Endothelial cell of umbilical vein (primary cell): ENCODE measurements around the gene SCAI. TPM values are rescaled to one million over a fixed set of nuclear protein-coding genes. Genes with fewer than 3 reads are reported as not detected.

ENCODE experiments used
- BruUV-seq: library from RNA; stranded (reverse); fragments of 400-500 nt; replicated peaks from 2 replicates; lab custom pipeline; 2021; lab: Mats Ljungman, UMichigan
- CTCF ChIA-PET: fragments of 300-600, 350-600 bp; sonication (Branson Sonifier 250); formaldehyde crosslinking; loops from one replicate; lab custom pipeline; 2021; ENCODE audit warnings: antibody characterized with exemption, inconsistent platforms; lab: Charles Lee
- POLR2A ChIA-PET: fragments of 300-600, 350-600 bp; sonication (Branson Sonifier 250); formaldehyde crosslinking; loops from one replicate; lab custom pipeline; 2021; ENCODE audit warnings: antibody characterized with exemption, inconsistent platforms; lab: Charles Lee
- DNase-seq: peaks from one replicate; pipeline ENCODE4 v3.0.0-alpha.2; 2011; ENCODE audit warnings: low read depth, low spot score
- FAIRE-seq: peaks from 2 replicates; lab custom pipeline; 2011; peaks lifted over from hg19 to GRCh38; lab: Jason Lieb, UNC
- H2AFZ ChIP-seq: 2 replicates; pipeline ENCODE4 v1.6.0; 2012; ENCODE audit warnings: low read depth, low read length, control low read depth, inconsistent platforms
- H3K27ac ChIP-seq: 2 replicates; pipeline ENCODE4 v1.5.1; 2011; ENCODE audit warnings: low read depth, mild to moderate bottlenecking, control low read depth, low read length, moderate library complexity; ENCODE audit not compliant: insufficient read depth
- H3K27me3 ChIP-seq, 2 experiments: 2 replicates each; pipeline versions ENCODE4 v1.6.0 to v1.6.1; 2011; ENCODE audit warnings: low read length in 2 of 2, mixed read lengths in 1 of 2; ENCODE audit not compliant: control insufficient read depth in 2 of 2, insufficient read depth in 2 of 2
- H3K36me3 ChIP-seq, 2 experiments: 2 replicates in 1 of 2; 3 replicates in 1 of 2; pipeline ENCODE4 v1.5.1; 2011; ENCODE audit warnings: low read length in 2 of 2, mild to moderate bottlenecking in 1 of 2, moderate library complexity in 1 of 2; ENCODE audit not compliant: control insufficient read depth in 2 of 2, insufficient read depth in 2 of 2; ENCODE audit errors: extremely low read depth in 1 of 2
- H3K4me1 ChIP-seq: 3 replicates; pipeline ENCODE4 v1.5.1; 2011; ENCODE audit warnings: mild to moderate bottlenecking, low read length; ENCODE audit not compliant: control insufficient read depth, insufficient read depth; ENCODE audit errors: extremely low read depth
- H3K4me2 ChIP-seq: 2 replicates; pipeline ENCODE4 v1.6.1; 2011; ENCODE audit warnings: low read length, control low read depth, mixed read lengths; ENCODE audit not compliant: insufficient read depth
- H3K4me3 ChIP-seq, 3 experiments: fragments of 200-600 bp in 1 of 3; sonication (generic), shearing (Covaris generic) in 1 of 3; replicated peaks in 1 of 3; 2 replicates each; pipeline ENCODE4 v1.5.1; 2011 to 2016; ENCODE audit warnings: control low read depth in 3 of 3, low read length in 3 of 3, mild to moderate bottlenecking in 2 of 3, inconsistent platforms in 1 of 3, low read depth in 1 of 3, moderate library complexity in 1 of 3; ENCODE audit not compliant: insufficient read depth in 1 of 3
- H3K79me2 ChIP-seq: 2 replicates; pipeline ENCODE4 v1.6.0; 2012; ENCODE audit warnings: low read length, inconsistent platforms; ENCODE audit not compliant: control insufficient read depth, insufficient read depth
- H3K9ac ChIP-seq: replicated peaks from 2 replicates; pipeline ENCODE3; 2011; ENCODE audit warnings: low read length, control low read depth; ENCODE audit not compliant: insufficient read depth; ENCODE audit errors: extremely low read depth
- H3K9me1 ChIP-seq: replicated peaks from 3 replicates; pipeline ENCODE4 v1.6.0; 2011; ENCODE audit warnings: mild to moderate bottlenecking, low read length; ENCODE audit not compliant: control insufficient read depth, insufficient read depth; ENCODE audit errors: extremely low read depth
- H3K9me3 ChIP-seq: replicated peaks from 2 replicates; pipeline ENCODE4 v1.5.1; 2012; ENCODE audit warnings: low read length, inconsistent platforms; ENCODE audit not compliant: control insufficient read depth, insufficient read depth
- H4K20me1 ChIP-seq: replicated peaks from 2 replicates; pipeline ENCODE3; 2011; ENCODE audit warnings: mild to moderate bottlenecking, low read length; ENCODE audit not compliant: control insufficient read depth, insufficient read depth; ENCODE audit errors: extremely low read depth
- CTCF ChIP-seq, 2 donors: IDR thresholded peaks; 1 replicate in 1 of 2; 2 replicates in 1 of 2; pipeline ENCODE4 v1.5.1; 2011; ENCODE audit warnings: low read length in 2 of 2, mild to moderate bottlenecking in 2 of 2, moderate library complexity in 2 of 2, control low read depth in 1 of 2, inconsistent platforms in 1 of 2, low read depth in 1 of 2; ENCODE audit not compliant: insufficient read depth in 1 of 2; ENCODE audit errors: extremely low read depth in 1 of 2
- EZH2 ChIP-seq: IDR thresholded peaks from 2 replicates; pipeline ENCODE4 v1.6.1; 2012; ENCODE audit warnings: borderline replicate concordance, low read depth, mild to moderate bottlenecking, moderate library complexity, low read length, inconsistent platforms; ENCODE audit not compliant: severe bottlenecking
- POLR2AphosphoS5 ChIP-seq: IDR thresholded peaks from 2 replicates; pipeline ENCODE4 v1.6.1; 2012; ENCODE audit warnings: low read depth, mild to moderate bottlenecking, control low read depth, low read length, moderate library complexity; ENCODE audit not compliant: insufficient read depth
- dilution Hi-C: fragments of 300-500 bp; cut with MboI; formaldehyde crosslinking; loops from one replicate; pipeline ENCODE4 v1.15.0; 2019; ENCODE audit warnings: low sequenced_read_pairs; ENCODE audit not compliant: extremely low pct_ligation_motif_present
- intact Hi-C: fragments of 100-400 bp; cut with micrococcal nuclease; formaldehyde crosslinking; loops from one replicate; pipeline ENCODE4 v1.10.0; 2022
- polyA plus RNA-seq, 4 experiments: library from polyadenylated mRNA; depleted of rRNA in 3 of 4; stranded (reverse) in 3 of 4; unstranded in 1 of 4; fragments of >200 nt; gene quantifications; 2 replicates each; pipeline versions ENCODE4 v1.2.1 to v1.2.3, GENCODE V29; 2011 to 2012; ENCODE audit warnings: missing spikeins in 1 of 4
- total RNA-seq: library from RNA; stranded (reverse); gene quantifications from 2 replicates; pipeline ENCODE4 v1.2.3, GENCODE V29; 2021

Gene SCAI
- total and polyA plus RNA-seq, 2 donors (not counting 3 experiments of a cell fraction or from before 2014, with no cell fraction given): 2.0 to 9.3 TPM

- Histone ChIP-seq H4K20me1 (no peaks in the 10 kb centered on the region), H3K27ac (no peak overlapping the region), H3K4me3 (no peak overlapping the region), H3K4me2 (no peak overlapping the region), H3K27me3 (no peaks in the 10 kb centered on the region), H3K9ac (no peak overlapping the region), H3K4me1 (no peaks in the 10 kb centered on the region), H3K79me2 (no peaks in the 10 kb centered on the region), H3K9me1 (no peaks in the 10 kb centered on the region), H2AFZ (no peak overlapping the region), H3K36me3 (peaks cover 0 to 20% of the 10 kb centered on the region in 2 experiments), H3K9me3 (no peaks in the 10 kb centered on the region)
- FAIRE-seq (peak; percentile 62), DNase-seq (peak; percentile 57)
- TF ChIP-seq POLR2AphosphoS5 (no peak), CTCF (IDR thresholded peaks at IDR 0.05; ENCODE audit: extremely low read depth in 1 of 2, insufficient read depth in 1 of 2, low read depth in 1 of 2, low read length in 2 of 2) (peak; percentile 43 to 58)
- ChIA-PET CTCF (interaction anchor here (1.8 kb wide), 1 partner anchor 42 kb away, joined by 10 read pairs; the partner anchor contains the start of gene WDR38), POLR2A (interaction anchor here (0.5 kb wide), 1 partner anchor 482 kb away, joined by 3 read pairs; no protein-coding TSS in a partner anchor)
- intact Hi-C loops: loop anchor here (1.0 kb wide), 3 partner anchors 32 to 120 kb away; partner anchors contain the start of genes ARPC5L and WDR38
- BruUV-seq: no TSS peak
- dilution Hi-C loops: no loop called here
Measured at GRCh38 chr9:124894741-124895170, 248.6 kb downstream of the SCAI start.

- Histone ChIP-seq H3K27me3 (no peaks in the 10 kb centered on the region), H3K4me3 (no peak overlapping the region), H2AFZ (no peak overlapping the region), H3K9me3 (no peaks in the 10 kb centered on the region), H3K27ac (no peak overlapping the region), H4K20me1 (no peaks in the 10 kb centered on the region), H3K4me1 (no peaks in the 10 kb centered on the region), H3K79me2 (no peaks in the 10 kb centered on the region), H3K9me1 (no peaks in the 10 kb centered on the region), H3K4me2 (no peak overlapping the region), H3K9ac (no peak overlapping the region), H3K36me3 (peaks cover 0 to 20% of the 10 kb centered on the region in 2 experiments)
- no peak for FAIRE-seq
- no peak for DNase-seq
- no TSS peak for BruUV-seq
- POLR2A ChIA-PET: interaction anchor here (0.5 kb wide), 1 partner anchor 481 kb away, joined by 3 read pairs; no protein-coding TSS in a partner anchor
- intact Hi-C loops (loop anchor here (1.0 kb wide), 3 partner anchors 32 to 120 kb away; partner anchors contain the start of genes ARPC5L and WDR38), dilution Hi-C loops (no loop called here)
- TF ChIP-seq CTCF (IDR thresholded peaks at IDR 0.05; ENCODE audit: extremely low read depth in 1 of 2, insufficient read depth in 1 of 2, low read depth in 1 of 2, low read length in 2 of 2) (no peak), EZH2 (no peak)
- CTCF ChIA-PET: interaction anchor here (0.7 to 2.3 kb wide), 14 partner anchors 12 to 249 kb away, joined by 3 to 13 read pairs (median 4); partner anchors contain the start of genes ARPC5L, NR6A1, OLFML2A and SCAI
Measured at GRCh38 chr9:124894035-124894740, 249.1 kb downstream of the SCAI start.
